Measurements from ENCODE around the gene XRN1.

- no peak for TF ChIP-seq EZH2 (IDR thresholded peaks at IDR 0.05; ENCODE audit: low read length, missing control alignments)
- TF ChIP-seq, protein P1, sequence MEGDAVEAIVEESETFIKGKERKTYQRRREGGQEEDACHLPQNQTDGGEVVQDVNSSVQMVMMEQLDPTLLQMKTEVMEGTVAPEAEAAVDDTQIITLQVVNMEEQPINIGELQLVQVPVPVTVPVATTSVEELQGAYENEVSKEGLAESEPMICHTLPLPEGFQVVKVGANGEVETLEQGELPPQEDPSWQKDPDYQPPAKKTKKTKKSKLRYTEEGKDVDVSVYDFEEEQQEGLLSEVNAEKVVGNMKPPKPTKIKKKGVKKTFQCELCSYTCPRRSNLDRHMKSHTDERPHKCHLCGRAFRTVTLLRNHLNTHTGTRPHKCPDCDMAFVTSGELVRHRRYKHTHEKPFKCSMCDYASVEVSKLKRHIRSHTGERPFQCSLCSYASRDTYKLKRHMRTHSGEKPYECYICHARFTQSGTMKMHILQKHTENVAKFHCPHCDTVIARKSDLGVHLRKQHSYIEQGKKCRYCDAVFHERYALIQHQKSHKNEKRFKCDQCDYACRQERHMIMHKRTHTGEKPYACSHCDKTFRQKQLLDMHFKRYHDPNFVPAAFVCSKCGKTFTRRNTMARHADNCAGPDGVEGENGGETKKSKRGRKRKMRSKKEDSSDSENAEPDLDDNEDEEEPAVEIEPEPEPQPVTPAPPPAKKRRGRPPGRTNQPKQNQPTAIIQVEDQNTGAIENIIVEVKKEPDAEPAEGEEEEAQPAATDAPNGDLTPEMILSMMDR (conservative IDR thresholded peaks at IDR 0.05 in 1 of 2, IDR thresholded peaks at IDR 0.05 in 1 of 2; ENCODE audit: low read depth in 1 of 2, low read length in 2 of 2) = no peak
Measured at GRCh38 chr3:142470826-142471225, 23.0 kb upstream of the XRN1 start.
